ENCODE results near the gene UTP11. TPM values are rescaled to one million over a fixed set of nuclear protein-coding genes. Genes with fewer than 3 reads are reported as not detected.

The UTP11 gene
- total and polyA plus RNA-seq, 2 of the 8 experiments (the other 6 are each of a cell fraction or from before 2014, with no cell fraction given): 19.5 to 60.5 TPM

DNA sequence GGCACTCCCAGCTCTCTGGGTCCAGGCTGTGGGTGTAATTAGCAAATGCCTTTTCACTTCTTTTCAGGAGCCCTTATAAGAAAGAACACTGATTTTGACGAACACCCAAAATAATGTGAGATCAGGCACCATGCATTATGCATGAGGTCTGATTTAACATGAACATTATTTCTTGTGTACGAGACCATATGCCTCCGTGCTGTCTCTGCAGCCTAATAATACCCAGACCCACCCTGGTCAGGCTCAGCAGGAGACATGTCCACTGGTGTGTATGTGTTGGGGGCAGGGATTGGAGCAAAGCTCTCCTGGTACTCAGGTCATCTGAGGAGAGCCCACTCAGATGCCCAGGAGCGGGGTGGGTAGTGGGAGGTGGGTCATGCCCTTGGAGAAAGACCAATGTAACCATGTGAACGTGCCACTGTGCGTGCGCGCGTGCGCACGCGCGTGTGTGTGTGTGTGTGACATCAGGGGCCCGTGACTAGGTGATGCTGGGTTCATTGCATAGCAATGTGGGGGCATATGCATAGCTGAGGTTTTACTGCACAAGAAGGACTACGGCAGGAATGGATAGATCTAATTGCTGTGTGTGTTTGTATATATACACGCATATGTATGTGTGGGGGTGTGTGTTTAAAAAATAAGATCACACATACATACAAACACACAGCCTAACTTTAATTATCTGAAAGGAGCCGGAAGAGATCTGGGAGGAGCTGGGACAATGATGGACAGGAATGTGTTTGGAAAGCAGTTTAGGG, 27.0 kb downstream of the UTP11 start (continued):
- TF ChIP-seq RBBP5 (IDR thresholded peaks at IDR 0.05; ENCODE audit: borderline replicate concordance, low read depth, low read length) (no peak), NRF1 (IDR thresholded peaks at IDR 0.05; ENCODE audit: low read depth, low read length) (no peak), ASH2L (IDR thresholded peaks at IDR 0.05; ENCODE audit: low read length) (no peak), KDM5A (IDR thresholded peaks at IDR 0.05; ENCODE audit: low read length) (no peak), EZH2 (IDR thresholded peaks at IDR 0.05; ENCODE audit: low read depth, low read length, severe bottlenecking) (no peak), SIN3A (conservative IDR thresholded peaks at IDR 0.05 in 1 of 2, IDR thresholded peaks at IDR 0.05 in 1 of 2; ENCODE audit: low read depth in 1 of 2, low read length in 2 of 2) (no peak)
